ENCODE data around the gene SEPTIN7. TPM values are rescaled to one million over a fixed set of nuclear protein-coding genes. Genes with fewer than 3 reads are reported as not detected.

SEPTIN7 gene
- total and polyA plus RNA-seq, 4 donors = 101 to 296 (median 132) TPM

- peaks cover 0 to 30% (median 5%) of the 10 kb centered on the region in 5 donors for H3K4me1 ChIP-seq (ENCODE audit: control insufficient read depth in 5 of 5, insufficient read depth in 5 of 5, low read length in 5 of 5)
- H3K4me3 ChIP-seq = no peak overlapping the region
- 51 to 61% methylated on average over 3 of the region's 3 CpGs for WGBS, 2 donors
- no peak overlapping the region for H3K27ac ChIP-seq (ENCODE audit: low read depth in 1 of 2, low read length in 1 of 2)
- no peak overlapping the region for H3K9ac ChIP-seq (ENCODE audit: insufficient read depth in 1 of 2, low read length in 2 of 2)
- ATAC-seq (ENCODE audit: insufficient read depth, low FRiP score) = no peak
- H3K9me3 ChIP-seq (ENCODE audit: control insufficient read depth in 4 of 4, insufficient read depth in 3 of 4, low read length in 3 of 4) = no peaks in the 10 kb centered on the region
- no peaks in the 10 kb centered on the region for H3K27me3 ChIP-seq (ENCODE audit: control insufficient read depth in 3 of 3, insufficient read depth in 3 of 3, low read length in 2 of 3)
- no peak for TF ChIP-seq CTCF (IDR thresholded peaks at IDR 0.05; ENCODE audit: control extremely low read depth, extremely low read depth)
- DNase-seq = peak in 2 of 3 donors; percentile 15 to 21
- no peaks in the 10 kb centered on the region for H3K36me3 ChIP-seq (ENCODE audit: control insufficient read depth in 4 of 4, insufficient read depth in 4 of 4, low read length in 4 of 4)
Observed at GRCh38 chr7:35762781-35763180, 38.1 kb upstream of the SEPTIN7 start.

- no peaks in the 10 kb centered on the region for H3K9me3 ChIP-seq (ENCODE audit: control insufficient read depth in 4 of 4, insufficient read depth in 3 of 4, low read length in 3 of 4)
- WGBS, 2 donors = 97% methylated on average over 20 of the region's 20 CpGs
- ATAC-seq (ENCODE audit: insufficient read depth, low FRiP score) (no peak), DNase-seq (no peak)
- no peaks in the 10 kb centered on the region for H3K4me1 ChIP-seq (ENCODE audit: control insufficient read depth in 5 of 5, insufficient read depth in 5 of 5, low read length in 5 of 5)
- H3K36me3 ChIP-seq (ENCODE audit: control insufficient read depth in 4 of 4, insufficient read depth in 4 of 4, low read length in 4 of 4) = no peaks in the 10 kb centered on the region
- TF ChIP-seq CTCF (IDR thresholded peaks at IDR 0.05; ENCODE audit: control extremely low read depth, extremely low read depth) = no peak
- no peak overlapping the region for H3K27ac ChIP-seq (ENCODE audit: low read depth in 1 of 2, low read length in 1 of 2)
- no peak overlapping the region for H3K4me3 ChIP-seq
- no peak overlapping the region for H3K9ac ChIP-seq (ENCODE audit: insufficient read depth in 1 of 2, low read length in 2 of 2)
- no peaks in the 10 kb centered on the region for H3K27me3 ChIP-seq (ENCODE audit: control insufficient read depth in 3 of 3, insufficient read depth in 3 of 3, low read length in 2 of 3)
Observed at GRCh38 chr7:35768346-35768745, 32.5 kb upstream of the SEPTIN7 start.

- DNase-seq = no peak
- Histone ChIP-seq H3K4me1 (ENCODE audit: control insufficient read depth in 5 of 5, insufficient read depth in 5 of 5, low read length in 5 of 5) (no peaks in the 10 kb centered on the region), H3K27ac (ENCODE audit: low read depth in 1 of 2, low read length in 1 of 2) (no peak overlapping the region), H3K27me3 (ENCODE audit: control insufficient read depth in 3 of 3, insufficient read depth in 3 of 3, low read length in 2 of 3) (no peaks in the 10 kb centered on the region), H3K9me3 (ENCODE audit: control insufficient read depth in 4 of 4, insufficient read depth in 3 of 4, low read length in 3 of 4) (no peaks in the 10 kb centered on the region), H3K9ac (ENCODE audit: insufficient read depth in 1 of 2, low read length in 2 of 2) (no peak overlapping the region), H3K36me3 (ENCODE audit: control insufficient read depth in 4 of 4, insufficient read depth in 4 of 4, low read length in 4 of 4) (no peaks in the 10 kb centered on the region), H3K4me3 (no peak overlapping the region)
- no peak for ATAC-seq (ENCODE audit: insufficient read depth, low FRiP score)
- no peak for TF ChIP-seq CTCF (IDR thresholded peaks at IDR 0.05; ENCODE audit: control extremely low read depth, extremely low read depth)
Observed at GRCh38 chr7:35771776-35772175, 29.1 kb upstream of the SEPTIN7 start.

GRCh38 chr7:35773994-35774393 is 26.9 kb upstream of the SEPTIN7 start:
- DNase-seq = no peak
- no peak overlapping the region for H3K4me3 ChIP-seq
- 93 to 98% methylated on average over 3 of the region's 3 CpGs for WGBS, 2 donors
- no peak overlapping the region for H3K27ac ChIP-seq (ENCODE audit: low read depth in 1 of 2, low read length in 1 of 2)
- no peaks in the 10 kb centered on the region for H3K9me3 ChIP-seq (ENCODE audit: control insufficient read depth in 4 of 4, insufficient read depth in 3 of 4, low read length in 3 of 4)
- no peak for ATAC-seq (ENCODE audit: insufficient read depth, low FRiP score)
- H3K4me1 ChIP-seq (ENCODE audit: control insufficient read depth in 5 of 5, insufficient read depth in 5 of 5, low read length in 5 of 5) = peaks cover 0 to 2% (median 0%) of the 10 kb centered on the region in 5 donors
- no peak overlapping the region for H3K9ac ChIP-seq (ENCODE audit: insufficient read depth in 1 of 2, low read length in 2 of 2)
- no peak for TF ChIP-seq CTCF (IDR thresholded peaks at IDR 0.05; ENCODE audit: control extremely low read depth, extremely low read depth)
- H3K27me3 ChIP-seq (ENCODE audit: control insufficient read depth in 3 of 3, insufficient read depth in 3 of 3, low read length in 2 of 3) = no peaks in the 10 kb centered on the region
- no peaks in the 10 kb centered on the region for H3K36me3 ChIP-seq (ENCODE audit: control insufficient read depth in 4 of 4, insufficient read depth in 4 of 4, low read length in 4 of 4)
